HepG2 (cell line): ENCODE data around the gene ALG14. TPM values are rescaled to one million over a fixed set of nuclear protein-coding genes. Genes with fewer than 3 reads are reported as not detected.

ENCODE experiments used
- FOXK1 ChIP-seq: sonication (generic); formaldehyde crosslinking; IDR thresholded peaks from 2 replicates; pipeline ENCODE4 v1.4.0; 2020; ENCODE audit warnings: low read depth, missing genetic modification reagents, borderline replicate concordance
- HDAC2 ChIP-seq: sonication (generic); formaldehyde crosslinking; IDR thresholded peaks from 2 replicates; pipeline ENCODE4 v1.4.0; 2020; ENCODE audit warnings: missing genetic modification reagents
- HMG20B ChIP-seq: conservative IDR thresholded peaks from 2 replicates; pipeline ENCODE4 v1.6.1; 2016; ENCODE audit warnings: missing genetic modification reagents, missing compliant biosample characterization
- KAT2B ChIP-seq: fragments of 150-350 bp; IDR thresholded peaks from 2 replicates; pipeline ENCODE4 v1.6.1; 2014; ENCODE audit warnings: low read depth, low read length, borderline replicate concordance
- MYNN ChIP-seq: sonication (generic); formaldehyde crosslinking; IDR thresholded peaks from 2 replicates; pipeline ENCODE4 v1.4.0; 2020; ENCODE audit warnings: mild to moderate bottlenecking, low read depth, missing genetic modification reagents
- NCOA2 ChIP-seq: sonication (generic); formaldehyde crosslinking; IDR thresholded peaks from 2 replicates; pipeline ENCODE4 v1.8.0; 2022; ENCODE audit warnings: inconsistent platforms
- POLR2AphosphoS5 ChIP-seq: IDR thresholded peaks from 2 replicates; pipeline ENCODE4 v1.6.1; 2012; ENCODE audit warnings: low read depth, low read length
- RAD21 ChIP-seq: fragments of 450-650 bp; formaldehyde crosslinking; IDR thresholded peaks from 2 replicates; pipeline ENCODE4 v1.5.0; 2020; ENCODE audit warnings: mild to moderate bottlenecking
- RBFOX2 ChIP-seq: fragments of 200-400 bp; formaldehyde crosslinking; IDR thresholded peaks from 2 replicates; pipeline ENCODE4 v1.6.1; 2017; ENCODE audit warnings: low read depth, mild to moderate bottlenecking, low read length
- RERE ChIP-seq: IDR thresholded peaks from 2 replicates; pipeline ENCODE4 v1.6.1; 2016; ENCODE audit warnings: low read depth, missing genetic modification reagents, missing compliant biosample characterization
- SMAD1 ChIP-seq: sonication (generic); formaldehyde crosslinking; IDR thresholded peaks from 2 replicates; pipeline ENCODE4 v1.4.0; 2020; ENCODE audit warnings: missing genetic modification reagents, low read depth, mild to moderate bottlenecking, borderline replicate concordance
- ZBTB1 ChIP-seq: sonication (generic); formaldehyde crosslinking; IDR thresholded peaks from 2 replicates; pipeline ENCODE4 v1.4.0; 2020; ENCODE audit warnings: missing genetic modification reagents, borderline replicate concordance
- ZC3H13 ChIP-seq: sonication (generic); formaldehyde crosslinking; IDR thresholded peaks from 2 replicates; pipeline ENCODE4 v1.8.1; 2023; ENCODE audit warnings: mild to moderate bottlenecking, missing genetic modification reagents, moderate library complexity
- ZFX ChIP-seq: sonication (generic); formaldehyde crosslinking; IDR thresholded peaks from 2 replicates; pipeline ENCODE4 v1.4.0; 2020; ENCODE audit warnings: mild to moderate bottlenecking, low read depth, missing genetic modification reagents, moderate library complexity
- ZIK1 ChIP-seq: sonication (generic); formaldehyde crosslinking; IDR thresholded peaks from 2 replicates; pipeline ENCODE4 v1.5.0; 2020; ENCODE audit warnings: mild to moderate bottlenecking, low read depth, missing genetic modification reagents, borderline replicate concordance
- ZNF33A ChIP-seq: sonication (generic); formaldehyde crosslinking; IDR thresholded peaks from 2 replicates; pipeline ENCODE4 v1.5.1; 2020; ENCODE audit warnings: missing genetic modification reagents, mild to moderate bottlenecking, moderate library complexity, borderline replicate concordance
- ZNF350 ChIP-seq: sonication (generic); formaldehyde crosslinking; IDR thresholded peaks from 2 replicates; pipeline ENCODE4 v1.4.0; 2020; ENCODE audit warnings: mild to moderate bottlenecking, low read depth, missing genetic modification reagents, borderline replicate concordance
- ZNF512B ChIP-seq: sonication (generic); formaldehyde crosslinking; IDR thresholded peaks from 2 replicates; pipeline ENCODE4 v1.5.1; 2020; ENCODE audit warnings: missing genetic modification reagents, mild to moderate bottlenecking, borderline replicate concordance
- ZNF576 ChIP-seq: sonication (generic); formaldehyde crosslinking; IDR thresholded peaks from 2 replicates; pipeline ENCODE4 v1.4.0; 2020; ENCODE audit warnings: mild to moderate bottlenecking, missing genetic modification reagents
- ZNF615 ChIP-seq: sonication (generic); formaldehyde crosslinking; IDR thresholded peaks from 2 replicates; pipeline ENCODE4 v1.5.0; 2020; ENCODE audit warnings: mild to moderate bottlenecking, missing genetic modification reagents, borderline replicate concordance
- ZSCAN20 ChIP-seq: sonication (generic); formaldehyde crosslinking; IDR thresholded peaks from 2 replicates; pipeline ENCODE4 v1.4.0; 2020; ENCODE audit warnings: missing genetic modification reagents, mild to moderate bottlenecking, borderline replicate concordance
- polyA plus RNA-seq, 8 experiments: library from polyadenylated mRNA; depleted of rRNA in 3 of 8; stranded (reverse) in 7 of 8; unstranded in 1 of 8; fragments of >200 nt; fragmentation: Illumina TruSeq in 4 of 8; extraction: Trizol in 4 of 8; gene quantifications; 2 replicates each; pipeline versions ENCODE4 v1.2.1 to v1.2.3, GENCODE V29; 2011 to 2016; ENCODE audit warnings: low read depth in 4 of 8, missing spikeins in 1 of 8, mixed read lengths in 1 of 8; ENCODE audit not compliant: insufficient read depth in 1 of 8
- total RNA-seq, 5 experiments: library from RNA; depleted of rRNA; stranded (reverse); fragments of >200 nt; fragmentation: Illumina TruSeq; extraction: Trizol; gene quantifications; 2 replicates each; pipeline ENCODE4 v1.2.3, GENCODE V29; 2016; ENCODE audit warnings: low read depth in 1 of 5

ALG14 gene
- total and polyA plus RNA-seq, 2 of the 13 experiments (the other 11 are each of a cell fraction or from before 2014, with no cell fraction given): 4.5 to 12.7 TPM

- TF ChIP-seq ZNF512B (CRISPR knock-in tag) (no peak), FOXK1 (CRISPR knock-in tag) (no peak), ZNF615 (CRISPR knock-in tag) (no peak), RERE (CRISPR knock-in tag) (no peak), HMG20B (CRISPR knock-in tag) (no peak), RAD21 (CRISPR knock-in tag) (no peak), SMAD1 (no peak), MYNN (CRISPR knock-in tag) (no peak), ZFX (CRISPR knock-in tag) (no peak), ZNF33A (CRISPR knock-in tag) (no peak), RBFOX2 (no peak), HDAC2 (peak; percentile 42; the same call in 1 of the 2 replicates), KAT2B (no peak), ZC3H13 (CRISPR knock-in tag) (no peak), ZBTB1 (no peak), ZNF350 (CRISPR knock-in tag) (0 out of 2 replicates have a peak, but pooled peaks have one; percentile 23), POLR2AphosphoS5 (no peak), ZIK1 (CRISPR knock-in tag) (no peak), ZNF576 (CRISPR knock-in tag) (no peak), ZSCAN20 (CRISPR knock-in tag) (no peak), NCOA2 (CRISPR knock-in tag) (0 out of 2 replicates have a peak, but pooled peaks have one; percentile 15)
Measured at GRCh38 chr1:94958081-94958480, 114.7 kb downstream of the ALG14 start (continued).
